Transverse colon (tissue), 4 donors: ENCODE results near the gene NFS1. TPM values are rescaled to one million over a fixed set of nuclear protein-coding genes. Genes with fewer than 3 reads are reported as not detected.

Source experiments
- DNase-seq: peaks from one replicate; pipeline ENCODE4 v3.0.0-alpha.2; 2019
- H3K27ac ChIP-seq, 4 donors: fragments of 200-600 bp; sonication (generic); 2 replicates each; pipeline ENCODE4 v1.5.1; 2016 to 2018; ENCODE audit warnings: inconsistent platforms in 4 of 4
- H3K27me3 ChIP-seq: fragments of 200-600 bp; sonication (generic); 2 replicates; pipeline ENCODE4 v1.5.1; 2017; ENCODE audit warnings: inconsistent platforms
- H3K36me3 ChIP-seq, 4 donors: fragments of 200-600 bp; sonication (generic); 2 replicates each; pipeline ENCODE4 v1.5.1; 2017 to 2019; ENCODE audit warnings: inconsistent platforms in 4 of 4
- H3K4me1 ChIP-seq, 4 donors: fragments of 200-600 bp; sonication (generic); 2 replicates each; pipeline ENCODE4 v1.5.1; 2017 to 2020; ENCODE audit warnings: inconsistent platforms in 4 of 4
- H3K4me3 ChIP-seq, 4 donors: fragments of 200-600 bp; sonication (generic); 1 replicate in 1 of 4; 2 replicates in 3 of 4; pipeline versions ENCODE4 v1.5.1 to v1.6.1; 2017 to 2019; ENCODE audit warnings: inconsistent platforms in 4 of 4
- H3K9me3 ChIP-seq, 2 donors: fragments of 200-600 bp; sonication (generic); 2 replicates each; pipeline ENCODE4 v1.5.1; 2017 to 2019; ENCODE audit warnings: inconsistent platforms in 2 of 2
- EP300 ChIP-seq: sonication (generic); formaldehyde crosslinking; IDR thresholded peaks from one replicate; pipeline ENCODE4 v1.6.1; 2017; ENCODE audit warnings: antibody characterized with exemption, low read depth
- WGBS, 2 donors: methylation state at CpG; one replicate each; pipeline ENCODE4 v1.1.5; 2018; ENCODE audit warnings: low coverage in 1 of 2; 5-methylcytosine and 5-hydroxymethylcytosine counted together
- in situ Hi-C, 4 donors: fragments of 200-750 bp; cut with MboI; loops; one replicate each; pipeline versions ENCODE4 v1.15.0 to v1.15.1; 2017; ENCODE audit warnings: low sequenced_read_pairs in 3 of 4, low pct_ligation_motif_present in 1 of 4, low pct_unique_long_range_greater_than_20kb in 1 of 4
- intact Hi-C: fragments of 100-400 bp; cut with DNase I; formaldehyde crosslinking; loops from one replicate; pipeline ENCODE4 v1.15.1; 2023; ENCODE audit warnings: low total_unique reads
- small RNA-seq, 4 donors: library from RNA; depleted of rRNA; stranded (forward); fragments of <200 nt; gene quantifications; one replicate each; pipeline ENCODE3, GENCODE V24; 2016
- total RNA-seq, 4 donors: library from RNA; depleted of rRNA; stranded (reverse); fragments of >200 nt; gene quantifications; one replicate each; pipeline ENCODE4 v1.1.0, GENCODE V29; 2016

Gene NFS1
- total RNA-seq, 4 donors from 2014 or later: 28.4 to 54.1 (median 42.0) TPM

- Histone ChIP-seq H3K27me3 (no peaks in the 10 kb centered on the region), H3K9me3 (no peaks in the 10 kb centered on the region), H3K27ac (peak overlapping the region; percentile 90 to 98 (median 96)), H3K4me1 (peaks cover 12 to 47% (median 37%) of the 10 kb centered on the region in 4 donors), H3K36me3 (no peaks in the 10 kb centered on the region), H3K4me3 (peak overlapping the region; percentile 27 to 64 (median 40))
- WGBS, 2 donors: 15% methylated on average over 32 of the region's 35 CpGs; no CpG with 5 or more reads in 1 of the 2 donors
- intact Hi-C loops (no loop called here), in situ Hi-C loops (no loop called here)
- no peak for DNase-seq
- TF ChIP-seq EP300: no peak
Measured at GRCh38 chr20:35618263-35619131, 80.7 kb downstream of the NFS1 start.

Small RNAs within 50 kb of the gene (small RNA-seq; reads per million reads assigned to genes)
- 0 to 0.12 (median 0) reads per million in 4 donors for gene RNU6-759P

Other genes starting within 250 kb of the NFS1 start
- gene CEP250, start 243.8 kb downstream of the NFS1 start, total RNA-seq: 10 to 100 TPM; 22.8 to 38.6 (median 28.7) TPM
- gene C20orf173, start 169.7 kb downstream of the NFS1 start, total RNA-seq: not detected
- 100 to 1,000 TPM; 115 to 398 (median 237) TPM for gene ERGIC3, start 157.3 kb downstream of the NFS1 start, total RNA-seq
- gene SPAG4, start 83.5 kb downstream of the NFS1 start, total RNA-seq: 10 to 100 TPM in 1 of 4 donors, 1 to 10 TPM in 1, not detected in 2; 3.3 to 17.5 TPM
- 100 to 1,000 TPM in 3 of 4 donors, 10 to 100 TPM in 1; 67.7 to 225 (median 132) TPM for gene CPNE1, start 34.5 kb downstream of the NFS1 start, total RNA-seq
- gene RBM12, start 34.5 kb downstream of the NFS1 start, total RNA-seq: 10 to 100 TPM; 24.7 to 33.8 (median 29.3) TPM
- gene ROMO1, start 53 bp upstream of the NFS1 start, total RNA-seq: 100 to 1,000 TPM; 114 to 416 (median 182) TPM
- 100 to 1,000 TPM; 264 to 721 (median 416) TPM for gene RBM39, start 42.9 kb upstream of the NFS1 start, total RNA-seq
- 10 to 100 TPM; 20.6 to 88.6 (median 43.1) TPM for gene PHF20, start 72.7 kb upstream of the NFS1 start, total RNA-seq